NK-92 treated with Interleukin-12 subunit alpha and Interleukin-12 subunit beta, amount 100 ng/mL, for 24 hours (cell line): ENCODE measurements around the gene ROR2.

Experiments
- DNase-seq: peaks from one replicate; lab custom pipeline; 2025; lab: John Stamatoyannopoulos, UW

The ROR2 gene

GRCh38 chr9:91900055-91900796 is 49.8 kb downstream of the ROR2 start:
- no peak for DNase-seq

DNA sequence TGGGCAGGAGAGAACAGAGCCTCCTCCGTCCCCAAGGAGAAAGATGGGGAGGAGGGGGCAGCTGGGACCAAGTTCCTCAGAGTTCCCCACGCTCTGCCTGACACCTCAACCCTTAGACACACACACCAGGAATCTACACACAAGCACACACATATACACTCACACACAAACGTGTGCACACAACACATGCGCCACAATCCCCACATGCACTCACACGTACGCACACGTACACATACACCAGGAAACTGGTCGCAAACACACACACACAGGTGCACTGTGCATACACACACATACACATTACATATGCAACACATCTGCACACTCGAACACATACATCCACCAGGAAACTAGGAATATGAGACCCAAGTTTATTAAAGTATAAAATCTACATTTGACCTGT is 50.4 kb downstream of the ROR2 start:
- no peak for DNase-seq

DNA sequence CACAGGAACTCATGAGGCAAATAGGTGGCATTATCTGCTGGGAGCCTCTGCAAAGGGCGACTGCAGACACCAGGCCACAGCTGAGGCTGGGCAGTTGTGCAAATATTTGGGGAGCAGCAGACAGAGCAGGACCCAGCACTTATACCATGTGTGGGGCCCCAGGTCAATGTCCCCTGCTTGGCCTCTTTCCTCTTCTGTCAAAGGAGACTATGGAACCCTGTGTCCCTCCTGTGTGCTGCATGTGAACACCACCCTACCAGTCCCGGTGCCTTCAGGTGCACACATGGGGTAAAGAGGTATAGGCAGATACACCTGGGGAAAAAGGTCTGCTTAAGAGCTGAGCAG is 50.8 kb downstream of the ROR2 start:
- no peak for DNase-seq

GRCh38 chr9:91898451-91899218 is 51.4 kb downstream of the ROR2 start:
- no peak for DNase-seq

DNA sequence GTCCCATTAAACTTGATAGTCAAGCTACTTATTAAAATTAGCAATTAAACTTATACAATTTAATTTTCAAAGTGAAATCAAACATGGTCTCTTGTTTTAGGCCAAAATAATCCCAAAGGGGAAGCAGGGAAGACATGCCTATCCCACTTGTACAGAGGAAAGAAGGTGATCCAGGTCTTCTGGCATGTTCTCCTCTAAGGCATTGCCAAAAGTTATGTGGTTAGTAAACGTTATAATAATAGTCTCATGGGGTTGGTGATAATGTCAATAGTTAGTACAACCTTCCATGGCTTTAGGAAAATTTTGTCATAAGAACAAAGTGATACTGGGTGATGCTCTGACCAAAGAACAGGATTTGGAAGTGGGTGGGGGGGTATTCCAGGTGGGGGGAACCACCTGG is 52.8 kb downstream of the ROR2 start:
- DNase-seq = no peak

DNA sequence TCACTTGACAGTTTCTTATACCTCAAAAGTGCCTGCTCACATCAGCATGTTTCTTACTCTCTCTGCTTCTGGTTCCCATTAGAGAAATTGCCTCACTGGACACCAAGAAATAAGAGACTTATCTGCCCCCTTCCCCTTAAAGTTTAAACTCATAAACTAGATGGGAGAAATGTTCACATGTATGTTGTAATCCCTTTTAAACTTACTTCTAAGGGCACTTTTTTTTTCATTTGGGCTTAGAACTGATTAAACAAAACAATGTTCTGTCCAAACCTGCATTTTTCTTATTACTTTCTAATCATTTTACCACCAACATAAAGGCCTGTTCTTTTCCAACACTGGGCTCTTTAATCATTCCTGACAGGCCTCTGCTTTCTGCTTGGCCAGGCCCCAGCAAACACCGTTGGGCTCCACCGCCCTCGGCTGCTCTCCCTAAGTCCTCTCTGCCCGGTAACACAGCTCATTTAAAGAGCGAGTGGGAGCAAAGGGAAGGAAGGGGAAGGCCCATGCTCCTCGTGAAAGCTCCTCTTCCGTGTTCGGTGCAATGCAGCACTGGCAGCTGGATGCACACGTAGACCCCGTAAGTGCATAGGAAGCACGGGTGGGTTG is 53.4 kb downstream of the ROR2 start:
- DNase-seq = no peak

DNA sequence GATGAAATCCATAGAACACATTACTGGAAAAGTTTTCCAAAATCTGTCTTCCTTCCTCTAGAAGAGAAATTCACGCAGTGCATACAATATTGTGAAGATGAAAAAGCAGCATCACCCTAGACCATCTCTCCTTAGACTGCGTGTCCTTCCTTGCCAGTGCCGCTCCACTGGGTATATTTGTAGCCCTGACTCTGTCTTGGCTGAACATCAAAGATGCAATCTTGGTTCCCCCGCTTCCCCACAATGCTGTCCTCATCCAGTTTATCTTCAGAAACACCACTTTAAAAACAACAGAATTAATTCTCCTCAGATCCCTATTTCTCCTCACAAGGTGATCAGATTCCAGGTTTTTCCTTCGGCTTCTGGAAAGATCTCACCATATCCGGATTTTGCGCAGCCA is 53.9 kb downstream of the ROR2 start:
- no peak for DNase-seq

- DNase-seq = no peak
Measured at GRCh38 chr9:91894536-91894935, 55.5 kb downstream of the ROR2 start.

GRCh38 chr9:91894023-91894422 is 56.0 kb downstream of the ROR2 start:
- no peak for DNase-seq

DNA sequence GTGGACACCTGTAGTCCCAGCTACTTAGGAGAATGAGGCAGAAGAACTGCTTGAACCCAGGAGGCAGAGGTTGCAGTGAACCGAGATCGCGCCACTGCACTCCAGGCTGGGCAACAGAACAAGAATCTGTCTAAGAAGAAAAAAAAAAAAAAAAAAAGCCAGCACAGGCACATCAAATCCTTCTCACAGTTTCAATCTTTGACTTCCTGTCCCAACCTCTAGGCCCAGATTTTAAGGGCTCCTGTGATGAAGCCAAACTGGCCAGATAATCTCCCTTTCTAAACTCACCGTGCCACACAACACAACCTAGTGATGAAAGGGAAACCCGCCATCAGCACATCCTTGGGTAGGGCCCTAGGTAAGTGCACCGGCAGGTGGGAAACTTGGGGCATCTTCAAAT is 58.1 kb downstream of the ROR2 start:
- DNase-seq = no peak

- no peak for DNase-seq
Measured at GRCh38 chr9:91890662-91891061, 59.4 kb downstream of the ROR2 start.

GRCh38 chr9:91889161-91889911 is 60.7 kb downstream of the ROR2 start:
- no peak for DNase-seq

DNA sequence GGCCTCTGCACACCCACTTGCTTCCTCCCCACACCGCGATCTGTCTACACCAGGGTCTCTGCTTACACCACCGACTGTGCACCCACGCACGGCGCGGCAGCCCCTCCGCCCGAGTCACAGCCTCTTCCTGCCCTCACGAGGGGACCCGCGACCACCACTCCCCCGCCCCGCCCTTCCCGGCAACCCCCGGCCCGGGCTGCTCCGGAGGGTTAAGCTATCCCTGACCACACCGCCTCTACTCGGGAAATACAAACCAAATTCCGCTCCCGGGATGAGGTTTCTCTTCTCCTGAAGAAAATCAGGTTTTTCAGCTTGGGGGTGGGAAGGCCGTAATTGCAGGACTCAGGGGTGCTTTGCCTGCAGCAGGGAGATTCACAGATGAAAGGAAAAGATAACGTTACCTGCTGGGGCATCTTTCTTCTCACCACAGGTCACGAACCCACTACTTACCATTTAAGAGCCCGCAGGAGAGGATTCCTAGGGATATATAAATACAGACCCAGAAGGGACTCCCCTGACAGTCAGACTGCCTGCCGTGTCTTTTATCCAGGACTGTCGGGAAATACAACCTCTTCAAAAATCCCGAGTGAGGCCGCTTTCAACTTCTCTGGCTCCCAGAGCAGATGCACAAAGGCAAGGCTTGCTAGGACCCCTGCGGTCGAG is 63.5 kb downstream of the ROR2 start:
- DNase-seq = no peak

DNA sequence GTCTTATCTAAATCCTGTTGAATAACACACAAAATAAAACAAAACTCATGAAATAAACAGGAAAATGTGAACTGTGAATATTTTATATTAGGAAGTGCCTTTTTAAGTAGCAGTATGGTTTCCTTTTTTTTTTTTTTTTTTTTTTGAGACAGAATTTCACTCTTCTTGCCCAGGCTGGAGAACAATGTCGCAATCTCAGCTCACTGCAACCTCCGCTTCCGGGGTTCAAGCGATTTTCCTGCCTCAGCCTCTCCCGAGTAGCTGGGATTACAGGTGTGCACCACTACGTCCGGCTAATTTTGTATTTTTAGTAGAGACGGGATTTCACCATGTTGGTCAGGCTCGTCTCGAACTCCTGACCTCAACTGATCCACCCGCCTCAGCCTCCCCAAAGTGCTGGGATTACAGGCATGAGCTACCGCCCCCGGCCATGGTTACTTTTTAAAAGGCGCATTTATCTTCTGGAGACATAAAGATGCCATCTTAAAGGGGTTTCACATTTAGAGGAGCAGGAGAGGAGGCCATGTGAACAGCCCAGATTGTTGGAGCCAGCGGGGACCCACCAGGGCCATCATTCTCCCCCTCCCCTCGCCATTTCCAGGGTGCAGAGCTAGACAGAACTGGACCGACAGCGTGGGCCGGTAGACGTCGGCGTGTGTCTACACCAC is 64.1 kb downstream of the ROR2 start:
- no peak for DNase-seq

DNA sequence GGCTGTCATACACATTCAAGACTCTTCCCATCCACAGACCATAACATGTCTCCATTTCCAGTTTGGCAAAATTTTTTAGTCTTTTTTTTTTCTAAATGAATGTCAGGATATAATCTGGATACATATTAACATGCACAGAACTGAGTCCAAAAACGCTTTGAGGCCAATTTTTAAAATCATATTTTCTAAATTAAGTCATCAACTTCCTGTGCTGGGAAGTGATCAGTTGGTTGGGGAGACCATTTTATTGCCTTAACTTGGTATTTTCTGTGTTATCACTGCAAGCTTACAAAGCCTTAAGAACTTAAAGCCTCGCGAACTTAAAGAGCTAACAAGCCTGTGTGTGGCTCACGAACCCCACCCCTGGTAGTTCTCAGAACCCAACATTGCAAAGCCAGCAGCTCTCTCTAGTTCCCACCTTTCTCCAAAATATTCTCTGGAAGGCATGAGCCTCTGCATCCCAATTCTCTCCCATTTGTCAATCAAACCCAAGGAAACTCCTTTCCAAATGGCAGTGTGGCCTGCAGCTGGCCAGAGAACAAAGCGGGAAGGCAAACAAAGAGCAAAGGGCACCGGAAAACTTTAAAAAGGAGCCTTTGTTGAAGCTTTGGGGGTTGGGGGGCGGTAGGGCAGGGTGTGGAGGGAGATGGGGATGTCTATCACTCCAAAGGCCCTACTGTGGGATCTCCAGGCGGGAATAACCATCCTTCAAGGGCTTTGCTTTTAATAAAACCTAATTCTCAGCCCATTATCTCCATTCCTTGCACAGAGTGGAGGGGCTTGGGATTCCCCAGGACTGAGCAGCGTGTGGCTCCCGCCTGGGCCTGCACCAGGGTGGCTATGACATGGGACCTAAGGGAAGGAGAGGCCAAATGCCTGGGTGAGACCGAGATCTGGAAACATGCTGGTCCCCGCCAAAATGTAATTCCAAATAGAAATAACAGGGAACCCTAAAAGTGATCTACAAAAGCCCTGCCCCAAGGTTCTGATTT is 65.0 kb downstream of the ROR2 start:
- no peak for DNase-seq

DNA sequence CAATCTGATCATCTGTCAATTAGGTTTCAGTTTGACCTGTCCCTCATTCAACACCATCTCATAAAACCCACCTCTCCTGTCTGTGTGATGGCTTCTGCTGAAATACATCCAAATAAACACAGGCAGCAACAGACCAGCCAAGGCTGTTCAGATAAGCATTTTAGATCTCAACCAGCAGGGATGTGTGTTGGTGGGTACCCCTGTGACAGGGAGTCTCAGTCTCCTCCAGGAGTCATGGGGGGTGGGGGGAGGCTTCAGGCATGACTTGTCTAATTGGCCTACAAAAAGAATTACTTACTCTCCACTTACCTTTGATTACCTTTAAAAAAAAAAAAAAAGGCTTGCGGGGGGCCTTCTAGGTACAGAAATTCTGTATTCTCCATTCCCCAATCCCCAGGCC is 65.9 kb downstream of the ROR2 start:
- DNase-seq = no peak

- no peak for DNase-seq
Measured at GRCh38 chr9:91883503-91883902, 66.5 kb downstream of the ROR2 start.

GRCh38 chr9:91882627-91883026 is 67.4 kb downstream of the ROR2 start:
- no peak for DNase-seq

DNA sequence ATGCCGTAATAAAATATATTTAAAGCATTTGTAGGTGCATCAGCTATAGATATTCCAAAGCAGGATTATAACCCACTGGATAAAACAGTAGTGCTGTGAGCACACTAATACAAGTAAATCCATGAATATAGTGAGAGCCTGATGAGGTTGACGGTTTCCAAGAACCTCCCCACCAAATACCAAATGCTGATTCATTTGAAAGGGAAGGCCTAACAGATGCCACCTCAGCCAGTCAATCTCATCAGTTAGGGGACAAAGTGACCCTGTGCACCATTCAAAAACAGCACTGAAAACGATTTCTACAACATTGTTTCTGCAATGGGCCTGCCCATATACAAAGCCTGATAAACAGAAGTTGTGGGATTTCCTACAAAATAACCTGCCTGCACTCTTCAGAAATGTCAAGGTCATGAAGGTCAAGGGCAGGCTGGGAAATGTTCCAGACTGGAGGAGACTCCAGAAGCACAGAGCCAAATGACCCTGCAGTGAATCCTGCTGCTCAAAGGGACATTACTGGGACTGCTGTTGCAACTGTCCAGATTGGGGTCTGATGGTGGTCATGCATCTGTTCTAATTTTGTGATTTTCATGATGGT is 69.6 kb downstream of the ROR2 start:
- no peak for DNase-seq

DNA sequence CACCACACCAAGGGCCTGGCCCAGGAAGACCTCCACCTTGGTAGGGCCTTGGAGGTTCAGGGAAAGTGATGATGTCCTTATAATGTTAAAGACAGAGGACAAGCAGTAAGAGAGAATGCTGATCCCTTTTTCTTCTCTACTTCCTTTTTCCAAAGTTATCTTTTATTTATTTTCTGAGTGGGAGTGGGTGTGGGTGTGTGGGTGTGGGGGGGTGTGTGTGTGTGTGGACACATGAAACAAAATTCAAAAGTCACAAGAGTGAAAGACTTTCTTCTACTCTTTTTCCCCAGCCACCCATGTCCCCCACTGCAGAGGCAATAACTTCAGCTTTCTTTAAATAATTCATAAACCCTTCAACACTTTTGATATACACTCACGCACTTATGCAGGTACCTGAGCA is 70.8 kb downstream of the ROR2 start:
- DNase-seq = no peak
